Peyer's patch (tissue), 4 donors: ENCODE measurements around the gene CHRNB2. TPM values are rescaled to one million over a fixed set of nuclear protein-coding genes. Genes with fewer than 3 reads are reported as not detected.
A peak's percentile ranks its signal among the peaks of the same experiment; 100 is the strongest.

Experiments used
- DNase-seq, 3 donors: peaks; one replicate each; pipeline ENCODE4 v3.0.0-alpha.2; 2017 to 2019
- H3K27ac ChIP-seq, 4 donors: fragments of 200-600 bp; sonication (generic); one replicate each; pipeline ENCODE4 v1.5.1; 2016 to 2019
- H3K27me3 ChIP-seq, 2 donors: fragments of 200-600 bp; sonication (generic); one replicate each; pipeline ENCODE4 v1.5.1; 2019
- H3K36me3 ChIP-seq, 3 donors: fragments of 200-600 bp; sonication (generic); one replicate each; pipeline ENCODE4 v1.5.1; 2016 to 2019
- H3K4me1 ChIP-seq, 4 donors: fragments of 200-600 bp; sonication (generic); one replicate each; pipeline ENCODE4 v1.5.1; 2016 to 2019
- H3K4me3 ChIP-seq, 4 donors: fragments of 200-600 bp; sonication (generic); 1 replicate in 3 of 4; 2 replicates in 1 of 4; pipeline ENCODE4 v1.5.1; 2016 to 2019; ENCODE audit warnings: mild to moderate bottlenecking in 1 of 4
- H3K9me3 ChIP-seq, 4 donors: fragments of 200-600 bp; sonication (generic); one replicate each; pipeline ENCODE4 v1.5.1; 2016 to 2019; ENCODE audit warnings: mild to moderate bottlenecking in 1 of 4
- CTCF ChIP-seq, 6 experiments: fragments of 450-650 bp in 4 of 6; fragments of 200-600 bp in 2 of 6; sonication (generic) in 1 of 6; IDR thresholded peaks; one replicate each; pipeline ENCODE4 v1.5.1; 2017 to 2019; ENCODE audit warnings: antibody characterized with exemption in 6 of 6, mild to moderate bottlenecking in 3 of 6, moderate library complexity in 1 of 6
- POLR2A ChIP-seq, 2 donors: fragments of 450-650 bp; IDR thresholded peaks; one replicate each; pipeline ENCODE4 v1.5.1; 2017; ENCODE audit warnings: antibody characterized with exemption in 2 of 2, mild to moderate bottlenecking in 2 of 2, moderate library complexity in 2 of 2
- total RNA-seq, 4 donors: library from RNA; depleted of rRNA; stranded (reverse); fragments of >200 nt; gene quantifications; one replicate each; pipeline ENCODE4 v1.1.0, GENCODE V29; 2016

Gene CHRNB2
- total RNA-seq, 4 donors from 2014 or later, result 0.27 to 0.53 (median 0.47) TPM; not detected in 1

GRCh38 chr1:154626456-154627256, 59.1 kb downstream of the CHRNB2 start:
- H3K4me3 ChIP-seq, result peak overlapping the region; percentile 83 to 100 (median 94)
- DNase-seq, result no peak
- TF ChIP-seq CTCF (IDR thresholded peaks at IDR 0.05) (no peak), POLR2A (IDR thresholded peaks at IDR 0.05) (no peak)
- H3K36me3 ChIP-seq, result no peaks in the 10 kb centered on the region
- H3K9me3 ChIP-seq, result no peaks in the 10 kb centered on the region
- peaks cover 0 to 13% (median 2%) of the 10 kb centered on the region in 4 donors for H3K4me1 ChIP-seq
- no peaks in the 10 kb centered on the region for H3K27me3 ChIP-seq
- H3K27ac ChIP-seq, result peak overlapping the region; percentile 87 to 94 (median 91)

- no peaks in the 10 kb centered on the region for H3K27me3 ChIP-seq
- H3K4me1 ChIP-seq, result peaks cover 0 to 13% (median 2%) of the 10 kb centered on the region in 4 donors
- peak; percentile 91 to 97 (median 94) for DNase-seq
- H3K36me3 ChIP-seq, result no peaks in the 10 kb centered on the region
- TF ChIP-seq POLR2A (IDR thresholded peaks at IDR 0.05), result peak in 1 of 2 donors; percentile 4
- no peak for TF ChIP-seq CTCF (IDR thresholded peaks at IDR 0.05)
- H3K27ac ChIP-seq, result peak overlapping the region; percentile 87 to 94 (median 91)
- H3K4me3 ChIP-seq, result peak overlapping the region; percentile 83 to 100 (median 94)
- no peaks in the 10 kb centered on the region for H3K9me3 ChIP-seq
Observed at GRCh38 chr1:154627257-154628120, 59.9 kb downstream of the CHRNB2 start.

- no peak for TF ChIP-seq CTCF (IDR thresholded peaks at IDR 0.05)
- TF ChIP-seq POLR2A (IDR thresholded peaks at IDR 0.05), result peak in 1 of 2 donors; percentile 3
- Histone ChIP-seq H3K4me1 (peaks cover 0 to 13% (median 2%) of the 10 kb centered on the region in 4 donors), H3K27me3 (no peaks in the 10 kb centered on the region), H3K4me3 (peak overlapping the region; percentile 83 to 100 (median 94)), H3K36me3 (no peaks in the 10 kb centered on the region), H3K9me3 (no peaks in the 10 kb centered on the region), H3K27ac (peak overlapping the region; percentile 87 to 94 (median 91))
- DNase-seq, result no peak
Observed at GRCh38 chr1:154628121-154628405, 60.5 kb downstream of the CHRNB2 start.

GRCh38 chr1:154629061-154629674, 61.6 kb downstream of the CHRNB2 start:
- H3K4me1 ChIP-seq, result peaks cover 0 to 13% (median 2%) of the 10 kb centered on the region in 4 donors
- TF ChIP-seq POLR2A (IDR thresholded peaks at IDR 0.05) (no peak), CTCF (IDR thresholded peaks at IDR 0.05) (no peak)
- no peaks in the 10 kb centered on the region for H3K9me3 ChIP-seq
- no peak overlapping the region for H3K4me3 ChIP-seq
- H3K36me3 ChIP-seq, result no peaks in the 10 kb centered on the region
- H3K27me3 ChIP-seq, result no peaks in the 10 kb centered on the region
- H3K27ac ChIP-seq, result no peak overlapping the region
- DNase-seq, result no peak

Other genes starting within 250 kb of the CHRNB2 start
- under 1 TPM in 1 of 4 donors, not detected in 3; 0.85 TPM for gene AQP10, start 246.7 kb upstream of the CHRNB2 start, total RNA-seq
- gene ATP8B2, start 242.3 kb upstream of the CHRNB2 start, total RNA-seq, result 10 to 100 TPM; 18.6 to 56.9 (median 31.8) TPM
- gene IL6R, start 162.4 kb upstream of the CHRNB2 start, total RNA-seq, result 100 to 1,000 TPM in 2 of 4 donors, 10 to 100 TPM in 2; 56.1 to 140 (median 100) TPM
- 1 to 10 TPM in 2 of 4 donors, under 1 TPM in 1, not detected in 1; 0.53 to 3.5 (median 1.6) TPM for gene TDRD10, start 65.6 kb upstream of the CHRNB2 start, total RNA-seq
- gene SHE, start 65.4 kb upstream of the CHRNB2 start, total RNA-seq, result 10 to 100 TPM in 1 of 4 donors, 1 to 10 TPM in 3; 1.6 to 19.8 (median 7.3) TPM
- gene UBE2Q1, start 9.1 kb upstream of the CHRNB2 start, total RNA-seq, result 100 to 1,000 TPM in 1 of 4 donors, 10 to 100 TPM in 3; 21.8 to 159 (median 30.6) TPM
- gene ADAR, start 40.4 kb downstream of the CHRNB2 start, total RNA-seq, result 100 to 1,000 TPM; 134 to 205 (median 170) TPM